Measurements from ENCODE around the gene DTX4. TPM values are rescaled to one million over a fixed set of nuclear protein-coding genes. Genes with fewer than 3 reads are reported as not detected.

Gene DTX4
- total RNA-seq, 2 donors from 2014 or later = 4.7 to 8.8 TPM

DNA sequence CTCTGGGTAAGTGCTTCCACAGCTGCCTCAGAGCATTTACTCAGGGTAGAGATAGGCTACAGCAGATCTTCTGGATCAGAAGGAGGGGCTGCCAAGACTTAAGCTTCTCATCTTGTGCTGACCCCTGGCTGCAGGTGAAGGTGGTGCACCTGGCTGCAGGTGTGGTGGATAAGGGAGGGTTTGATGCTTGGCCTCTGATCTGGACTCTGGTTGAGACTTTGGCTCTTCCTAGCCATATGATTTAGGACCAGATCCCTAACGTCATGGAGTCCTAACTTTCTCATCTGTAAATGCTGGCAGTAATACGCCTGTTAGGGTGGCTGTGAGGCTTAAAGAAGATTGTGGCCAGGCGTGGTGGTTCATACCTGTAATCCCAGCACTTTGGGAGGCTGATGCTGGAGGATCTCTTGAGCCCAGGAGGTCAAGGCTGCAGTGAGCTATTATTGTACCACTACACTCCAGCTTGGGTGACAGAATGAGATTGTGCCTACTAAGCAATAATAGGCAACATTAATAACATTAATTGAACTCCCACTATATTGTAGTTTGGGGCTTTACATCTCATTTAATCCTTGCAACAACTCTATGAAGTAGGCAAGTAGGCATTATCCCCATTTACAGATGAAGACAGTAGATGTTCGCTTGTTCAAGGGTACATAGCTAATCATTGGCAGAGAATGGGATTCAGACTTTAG, 10.7 kb downstream of the DTX4 start:
- Histone ChIP-seq H3K27ac (no peak overlapping the region), H3K4me3 (no peak overlapping the region), H3K36me3 (no peaks in the 10 kb centered on the region), H3K4me1 (ENCODE audit: control insufficient read depth in 1 of 2, low read depth in 2 of 2) (no peaks in the 10 kb centered on the region), H3K9me3 (no peaks in the 10 kb centered on the region), H3K27me3 (replicated peaks; ENCODE audit: insufficient read depth) (no peaks in the 10 kb centered on the region)
- DNase-seq (ENCODE audit: low spot score) (no peak), ATAC-seq (ENCODE audit: insufficient number of reproducible peaks, low FRiP score, low read depth) (no peak)
- TF ChIP-seq, protein P1, sequence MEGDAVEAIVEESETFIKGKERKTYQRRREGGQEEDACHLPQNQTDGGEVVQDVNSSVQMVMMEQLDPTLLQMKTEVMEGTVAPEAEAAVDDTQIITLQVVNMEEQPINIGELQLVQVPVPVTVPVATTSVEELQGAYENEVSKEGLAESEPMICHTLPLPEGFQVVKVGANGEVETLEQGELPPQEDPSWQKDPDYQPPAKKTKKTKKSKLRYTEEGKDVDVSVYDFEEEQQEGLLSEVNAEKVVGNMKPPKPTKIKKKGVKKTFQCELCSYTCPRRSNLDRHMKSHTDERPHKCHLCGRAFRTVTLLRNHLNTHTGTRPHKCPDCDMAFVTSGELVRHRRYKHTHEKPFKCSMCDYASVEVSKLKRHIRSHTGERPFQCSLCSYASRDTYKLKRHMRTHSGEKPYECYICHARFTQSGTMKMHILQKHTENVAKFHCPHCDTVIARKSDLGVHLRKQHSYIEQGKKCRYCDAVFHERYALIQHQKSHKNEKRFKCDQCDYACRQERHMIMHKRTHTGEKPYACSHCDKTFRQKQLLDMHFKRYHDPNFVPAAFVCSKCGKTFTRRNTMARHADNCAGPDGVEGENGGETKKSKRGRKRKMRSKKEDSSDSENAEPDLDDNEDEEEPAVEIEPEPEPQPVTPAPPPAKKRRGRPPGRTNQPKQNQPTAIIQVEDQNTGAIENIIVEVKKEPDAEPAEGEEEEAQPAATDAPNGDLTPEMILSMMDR (IDR thresholded peaks at IDR 0.05) = no peak

DNA sequence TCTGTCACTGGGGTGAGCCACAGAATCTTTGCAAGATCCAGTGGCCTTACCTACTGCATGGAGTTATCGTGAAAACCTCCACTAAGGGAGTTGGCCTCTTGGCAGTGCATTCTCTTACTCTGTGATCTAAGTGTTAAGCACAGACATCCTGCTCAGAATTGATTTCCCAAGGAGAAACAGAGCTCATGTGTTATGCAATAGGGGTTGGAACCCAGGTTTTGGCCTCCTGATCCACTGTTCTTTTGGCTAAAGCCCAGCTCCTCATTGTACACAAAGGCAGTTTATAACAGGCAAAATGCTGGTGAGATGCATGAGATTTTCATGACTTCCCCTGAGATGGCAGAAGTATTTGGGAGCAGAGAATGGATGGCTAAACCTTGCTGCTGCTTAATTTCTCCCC, 11.8 kb downstream of the DTX4 start:
- no peaks in the 10 kb centered on the region for H3K27me3 ChIP-seq (replicated peaks; ENCODE audit: insufficient read depth)
- no peaks in the 10 kb centered on the region for H3K4me1 ChIP-seq (ENCODE audit: control insufficient read depth in 1 of 2, low read depth in 2 of 2)
- H3K4me3 ChIP-seq = no peak overlapping the region
- ATAC-seq (ENCODE audit: insufficient number of reproducible peaks, low FRiP score, low read depth) (no peak), DNase-seq (ENCODE audit: low spot score) (no peak)
- TF ChIP-seq, protein P1 (IDR thresholded peaks at IDR 0.05) = no peak
- no peaks in the 10 kb centered on the region for H3K36me3 ChIP-seq
- H3K9me3 ChIP-seq = no peaks in the 10 kb centered on the region
- H3K27ac ChIP-seq = no peak overlapping the region

GRCh38 chr11:59184691-59185339, 12.9 kb downstream of the DTX4 start:
- Histone ChIP-seq H3K9me3 (no peaks in the 10 kb centered on the region), H3K27ac (no peak overlapping the region), H3K4me3 (no peak overlapping the region), H3K4me1 (ENCODE audit: control insufficient read depth in 1 of 2, low read depth in 2 of 2) (no peaks in the 10 kb centered on the region), H3K27me3 (replicated peaks; ENCODE audit: insufficient read depth) (no peaks in the 10 kb centered on the region), H3K36me3 (no peaks in the 10 kb centered on the region)
- DNase-seq (ENCODE audit: low spot score) = no peak
- TF ChIP-seq, protein P1 (IDR thresholded peaks at IDR 0.05) = no peak
- ATAC-seq (ENCODE audit: insufficient number of reproducible peaks, low FRiP score, low read depth) = no peak

- Histone ChIP-seq H3K9me3 (no peaks in the 10 kb centered on the region), H3K4me3 (no peak overlapping the region), H3K27me3 (replicated peaks; ENCODE audit: insufficient read depth) (no peaks in the 10 kb centered on the region), H3K4me1 (ENCODE audit: control insufficient read depth in 1 of 2, low read depth in 2 of 2) (no peaks in the 10 kb centered on the region), H3K27ac (no peak overlapping the region), H3K36me3 (peaks cover 3% of the 10 kb centered on the region)
- DNase-seq (ENCODE audit: low spot score) (no peak), ATAC-seq (ENCODE audit: insufficient number of reproducible peaks, low FRiP score, low read depth) (no peak)
- TF ChIP-seq, protein P1 (IDR thresholded peaks at IDR 0.05) = no peak
Observed at GRCh38 chr11:59185386-59185945, 13.5 kb downstream of the DTX4 start.

DNA sequence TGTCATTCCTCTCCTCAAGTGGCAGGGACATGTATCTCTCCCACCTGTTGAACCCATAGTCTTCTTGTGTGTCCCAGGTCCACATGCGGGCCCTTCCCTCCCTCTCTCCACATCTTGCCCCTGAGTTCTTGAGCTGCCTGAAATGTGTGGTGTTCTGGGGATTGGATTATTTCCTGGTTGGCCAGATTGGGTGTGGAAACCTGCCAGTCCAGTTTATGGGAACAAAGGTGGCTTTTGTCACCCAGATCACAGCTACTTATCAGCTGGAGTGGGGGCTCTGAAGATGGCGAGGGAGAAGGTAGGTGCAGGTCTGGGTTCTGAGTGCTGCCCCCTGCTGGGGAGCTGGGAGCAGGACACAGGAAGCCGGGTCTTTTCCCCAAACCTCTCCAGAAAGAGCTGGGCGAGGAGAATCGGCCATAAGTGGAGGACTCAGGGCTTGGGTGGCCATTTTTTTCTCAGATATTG, 14.2 kb downstream of the DTX4 start:
- Histone ChIP-seq H3K9me3 (no peaks in the 10 kb centered on the region), H3K27me3 (replicated peaks; ENCODE audit: insufficient read depth) (no peaks in the 10 kb centered on the region), H3K27ac (no peak overlapping the region), H3K4me1 (ENCODE audit: control insufficient read depth in 1 of 2, low read depth in 2 of 2) (no peaks in the 10 kb centered on the region), H3K36me3 (peaks cover 3% of the 10 kb centered on the region), H3K4me3 (no peak overlapping the region)
- no peak for ATAC-seq (ENCODE audit: insufficient number of reproducible peaks, low FRiP score, low read depth)
- TF ChIP-seq, protein P1 (IDR thresholded peaks at IDR 0.05) = peak; percentile 39
- DNase-seq (ENCODE audit: low spot score) = no peak

Data from thoracic aorta (tissue), 2 donors.